ENCODE measurements around the gene PALLD. TPM values are rescaled to one million over a fixed set of nuclear protein-coding genes. Genes with fewer than 3 reads are reported as not detected.
"Not testable (repeated sequence)": the region's sequence is repeated elsewhere in the genome, so short reads cannot be mapped to it uniquely, and the experiment has no call there.

The PALLD gene
- 64.8 and 85.7 TPM in 2 replicates for total RNA-seq (ENCODE audit: low replicate concordance)

GRCh38 chr4:168496834-168497233 lies at the start of gene PALLD:
PALLD (plus strand) TSS chr4:168497052.
- Histone ChIP-seq H3K27me3 (no peaks in the 10 kb centered on the region), H3K4me2 (no peak within 1 kb of the TSS), H3K4me1 (no peaks in the 10 kb centered on the region), H2AFZ (replicated peaks) (no peak within 1 kb of the TSS), H4K20me1 (ENCODE audit: low read depth) (no peaks in the 10 kb centered on the region), H3K4me3 (no peak within 1 kb of the TSS), H3K79me2 (ENCODE audit: low read depth) (no peaks in the 10 kb centered on the region), H3K27ac (no peak within 1 kb of the TSS), H3K9ac (no peak within 1 kb of the TSS), H3K36me3 (no peaks in the 10 kb centered on the region), H3K9me3 (ENCODE audit: low read depth) (no peaks in the 10 kb centered on the region), H3F3A (ENCODE audit: low read depth) (no peaks in the 10 kb centered on the region)
- peak within 1 kb of the TSS; percentile 65 for H3K27ac Mint-ChIP-seq
- no peak within 1 kb of the TSS for H3K4me3 Mint-ChIP-seq
- H3K36me3 Mint-ChIP-seq: no peaks in the 10 kb centered on the region
- no peaks in the 10 kb centered on the region for H3K27me3 Mint-ChIP-seq (ENCODE audit: insufficient read depth, low read depth)
- H3K9me3 Mint-ChIP-seq: no peaks in the 10 kb centered on the region
- DNase-seq (ENCODE audit: low spot score): no peak
- H3K4me1 Mint-ChIP-seq: peaks cover 10% of the 10 kb centered on the region
- TF ChIP-seq EZH2phosphoT487 (IDR thresholded peaks at IDR 0.05): no peak

- not testable (repeated sequence) for H3K36me3 ChIP-seq; H3K4me2 ChIP-seq; H3K27me3 ChIP-seq; H4K20me1 ChIP-seq (ENCODE audit: low read depth); H3K4me3 Mint-ChIP-seq; H3K79me2 ChIP-seq (ENCODE audit: low read depth); H3K4me3 ChIP-seq; H3K27ac ChIP-seq; H2AFZ ChIP-seq (replicated peaks); H3K27me3 Mint-ChIP-seq (ENCODE audit: insufficient read depth, low read depth); DNase-seq (ENCODE audit: low spot score); H3K9me3 Mint-ChIP-seq; H3F3A ChIP-seq (ENCODE audit: low read depth); H3K36me3 Mint-ChIP-seq; H3K4me1 ChIP-seq; H3K9ac ChIP-seq; H3K9me3 ChIP-seq (ENCODE audit: low read depth); H3K27ac Mint-ChIP-seq
- peaks cover 11% of the 10 kb centered on the region for H3K4me1 Mint-ChIP-seq
These were observed 47.8 kb upstream of the PALLD start for GRCh38 chr4:168449063-168449462.

GRCh38 chr4:168449719-168450452 lies 47.0 kb upstream of the PALLD start:
- H3K27ac Mint-ChIP-seq: no peak overlapping the region
- peaks cover 11% of the 10 kb centered on the region for H3K4me1 Mint-ChIP-seq
- H3K4me2 ChIP-seq: no peak overlapping the region
- H3K9ac ChIP-seq: no peak overlapping the region
- H3K9me3 Mint-ChIP-seq: peaks cover 2% of the 10 kb centered on the region
- H3K79me2 ChIP-seq (ENCODE audit: low read depth): no peaks in the 10 kb centered on the region
- no peaks in the 10 kb centered on the region for H4K20me1 ChIP-seq (ENCODE audit: low read depth)
- peaks cover 8% of the 10 kb centered on the region for H3K4me1 ChIP-seq
- H3K4me3 ChIP-seq: no peak overlapping the region
- H3K4me3 Mint-ChIP-seq: no peak overlapping the region
- no peaks in the 10 kb centered on the region for H3K27me3 Mint-ChIP-seq (ENCODE audit: insufficient read depth, low read depth)
- no peak overlapping the region for H3K27ac ChIP-seq
- TF ChIP-seq EZH2 (IDR thresholded peaks at IDR 0.05) (no peak), EZH2phosphoT487 (IDR thresholded peaks at IDR 0.05) (no peak), CTCF (IDR thresholded peaks at IDR 0.05) (no peak)
- no peaks in the 10 kb centered on the region for H3K36me3 Mint-ChIP-seq
- no peaks in the 10 kb centered on the region for H3K9me3 ChIP-seq (ENCODE audit: low read depth)
- no peaks in the 10 kb centered on the region for H3K27me3 ChIP-seq
- no peaks in the 10 kb centered on the region for H3K36me3 ChIP-seq
- H3F3A ChIP-seq (ENCODE audit: low read depth): no peaks in the 10 kb centered on the region
- DNase-seq (ENCODE audit: low spot score): no peak
- no peak overlapping the region for H2AFZ ChIP-seq (replicated peaks)

GRCh38 chr4:168451331-168451730 lies 45.5 kb upstream of the PALLD start:
- no peaks in the 10 kb centered on the region for H3K79me2 ChIP-seq (ENCODE audit: low read depth)
- TF ChIP-seq CTCF (IDR thresholded peaks at IDR 0.05) (no peak), EZH2phosphoT487 (IDR thresholded peaks at IDR 0.05) (no peak), EZH2 (IDR thresholded peaks at IDR 0.05) (no peak)
- H3K9ac ChIP-seq: no peak overlapping the region
- Mint-ChIP-seq H3K27me3 (ENCODE audit: insufficient read depth, low read depth) (no peaks in the 10 kb centered on the region), H3K36me3 (no peaks in the 10 kb centered on the region), H3K4me3 (no peak overlapping the region), H3K9me3 (peaks cover 2% of the 10 kb centered on the region), H3K4me1 (peaks cover 11% of the 10 kb centered on the region), H3K27ac (no peak overlapping the region)
- H3K27ac ChIP-seq: no peak overlapping the region
- no peak overlapping the region for H3K4me3 ChIP-seq
- H3K9me3 ChIP-seq (ENCODE audit: low read depth): no peaks in the 10 kb centered on the region
- H3F3A ChIP-seq (ENCODE audit: low read depth): no peaks in the 10 kb centered on the region
- H2AFZ ChIP-seq (replicated peaks): no peak overlapping the region
- H3K4me1 ChIP-seq: peaks cover 8% of the 10 kb centered on the region
- no peak for DNase-seq (ENCODE audit: low spot score)
- H4K20me1 ChIP-seq (ENCODE audit: low read depth): no peaks in the 10 kb centered on the region
- no peaks in the 10 kb centered on the region for H3K27me3 ChIP-seq
- H3K36me3 ChIP-seq: no peaks in the 10 kb centered on the region
- H3K4me2 ChIP-seq: no peak overlapping the region
